Measurements from ENCODE around the gene PBX3. TPM values are rescaled to one million over a fixed set of nuclear protein-coding genes. Genes with fewer than 3 reads are reported as not detected.

Gene PBX3
- total and polyA plus RNA-seq, 2 donors (not counting 1 experiment from before 2014, with no cell fraction given), result 35.8 to 51.8 TPM

GRCh38 chr9:125970340-125970739 lies 223.2 kb downstream of the PBX3 start:
- Histone ChIP-seq H3K4me2 (ENCODE audit: extremely low read depth, insufficient read depth, low read length) (no peak overlapping the region), H2AFZ (ENCODE audit: low read length) (no peak overlapping the region), H4K20me1 (ENCODE audit: control insufficient read depth, extremely low read depth, insufficient read depth, low read length) (no peaks in the 10 kb centered on the region)

GRCh38 chr9:125971050-125971449 lies 223.9 kb downstream of the PBX3 start:
- no peaks in the 10 kb centered on the region for H3K27me3 ChIP-seq (ENCODE audit: control insufficient read depth, insufficient read depth, low read length)
- H3K4me2 ChIP-seq (ENCODE audit: extremely low read depth, insufficient read depth, low read length), result no peak overlapping the region
- no peaks in the 10 kb centered on the region for H3K36me3 ChIP-seq (ENCODE audit: control insufficient read depth, insufficient read depth, low read length)
- H3K79me2 ChIP-seq (ENCODE audit: control insufficient read depth, insufficient read depth, low read length), result no peaks in the 10 kb centered on the region
- H3K9me3 ChIP-seq (ENCODE audit: control insufficient read depth, insufficient read depth, low read depth, low read length), result no peaks in the 10 kb centered on the region
- H3K9ac ChIP-seq (ENCODE audit: insufficient read depth, low read length), result no peak overlapping the region
- DNase-seq (ENCODE audit: low read depth in 2 of 2), result no peak
- no peaks in the 10 kb centered on the region for H4K20me1 ChIP-seq (ENCODE audit: control insufficient read depth, extremely low read depth, insufficient read depth, low read length)
- no peaks in the 10 kb centered on the region for H3K4me1 ChIP-seq (ENCODE audit: control insufficient read depth, extremely low read depth, insufficient read depth, low read length)
- H2AFZ ChIP-seq (ENCODE audit: low read length), result no peak overlapping the region
- no peak for TF ChIP-seq EZH2 (IDR thresholded peaks at IDR 0.05; ENCODE audit: low read length, missing control alignments)
- TF ChIP-seq, protein P1, sequence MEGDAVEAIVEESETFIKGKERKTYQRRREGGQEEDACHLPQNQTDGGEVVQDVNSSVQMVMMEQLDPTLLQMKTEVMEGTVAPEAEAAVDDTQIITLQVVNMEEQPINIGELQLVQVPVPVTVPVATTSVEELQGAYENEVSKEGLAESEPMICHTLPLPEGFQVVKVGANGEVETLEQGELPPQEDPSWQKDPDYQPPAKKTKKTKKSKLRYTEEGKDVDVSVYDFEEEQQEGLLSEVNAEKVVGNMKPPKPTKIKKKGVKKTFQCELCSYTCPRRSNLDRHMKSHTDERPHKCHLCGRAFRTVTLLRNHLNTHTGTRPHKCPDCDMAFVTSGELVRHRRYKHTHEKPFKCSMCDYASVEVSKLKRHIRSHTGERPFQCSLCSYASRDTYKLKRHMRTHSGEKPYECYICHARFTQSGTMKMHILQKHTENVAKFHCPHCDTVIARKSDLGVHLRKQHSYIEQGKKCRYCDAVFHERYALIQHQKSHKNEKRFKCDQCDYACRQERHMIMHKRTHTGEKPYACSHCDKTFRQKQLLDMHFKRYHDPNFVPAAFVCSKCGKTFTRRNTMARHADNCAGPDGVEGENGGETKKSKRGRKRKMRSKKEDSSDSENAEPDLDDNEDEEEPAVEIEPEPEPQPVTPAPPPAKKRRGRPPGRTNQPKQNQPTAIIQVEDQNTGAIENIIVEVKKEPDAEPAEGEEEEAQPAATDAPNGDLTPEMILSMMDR (conservative IDR thresholded peaks at IDR 0.05 in 1 of 2, IDR thresholded peaks at IDR 0.05 in 1 of 2; ENCODE audit: low read depth in 1 of 2, low read length in 2 of 2), result no peak
- H3K4me3 ChIP-seq (replicated peaks in 1 of 4; ENCODE audit: control extremely low read depth in 1 of 4, insufficient read depth in 1 of 4, low read depth in 3 of 4, low read length in 4 of 4), result no peak overlapping the region
- no peak overlapping the region for H3K27ac ChIP-seq (ENCODE audit: insufficient read depth, low read length)

More at GRCh38 chr9:125970340-125970739, 223.2 kb downstream of the PBX3 start:
- Histone ChIP-seq H3K27ac (ENCODE audit: insufficient read depth, low read length) (no peak overlapping the region), H3K79me2 (ENCODE audit: control insufficient read depth, insufficient read depth, low read length) (no peaks in the 10 kb centered on the region), H3K4me3 (replicated peaks in 1 of 4; ENCODE audit: control extremely low read depth in 1 of 4, insufficient read depth in 1 of 4, low read depth in 3 of 4, low read length in 4 of 4) (no peak overlapping the region), H3K9ac (ENCODE audit: insufficient read depth, low read length) (no peak overlapping the region), H3K9me3 (ENCODE audit: control insufficient read depth, insufficient read depth, low read depth, low read length) (no peaks in the 10 kb centered on the region), H3K36me3 (ENCODE audit: control insufficient read depth, insufficient read depth, low read length) (peaks cover 2% of the 10 kb centered on the region), H3K27me3 (ENCODE audit: control insufficient read depth, insufficient read depth, low read length) (no peaks in the 10 kb centered on the region), H3K4me1 (ENCODE audit: control insufficient read depth, extremely low read depth, insufficient read depth, low read length) (no peaks in the 10 kb centered on the region)
- no peak for TF ChIP-seq EZH2 (IDR thresholded peaks at IDR 0.05; ENCODE audit: low read length, missing control alignments)
- TF ChIP-seq, protein P1 (conservative IDR thresholded peaks at IDR 0.05 in 1 of 2, IDR thresholded peaks at IDR 0.05 in 1 of 2; ENCODE audit: low read depth in 1 of 2, low read length in 2 of 2), result no peak
- DNase-seq (ENCODE audit: low read depth in 2 of 2), result no peak

GRCh38 chr9:125972012-125972729 lies 225.0 kb downstream of the PBX3 start:
- H3K27me3 ChIP-seq (ENCODE audit: control insufficient read depth, insufficient read depth, low read length), result no peaks in the 10 kb centered on the region
- H4K20me1 ChIP-seq (ENCODE audit: control insufficient read depth, extremely low read depth, insufficient read depth, low read length), result no peaks in the 10 kb centered on the region
- TF ChIP-seq EZH2 (IDR thresholded peaks at IDR 0.05; ENCODE audit: low read length, missing control alignments), result no peak
- TF ChIP-seq, protein P1 (conservative IDR thresholded peaks at IDR 0.05 in 1 of 2, IDR thresholded peaks at IDR 0.05 in 1 of 2; ENCODE audit: low read depth in 1 of 2, low read length in 2 of 2), result no peak
- H3K4me3 ChIP-seq (replicated peaks in 1 of 4; ENCODE audit: control extremely low read depth in 1 of 4, insufficient read depth in 1 of 4, low read depth in 3 of 4, low read length in 4 of 4), result no peak overlapping the region
- no peak overlapping the region for H3K27ac ChIP-seq (ENCODE audit: insufficient read depth, low read length)
- no peaks in the 10 kb centered on the region for H3K79me2 ChIP-seq (ENCODE audit: control insufficient read depth, insufficient read depth, low read length)
- H3K9me3 ChIP-seq (ENCODE audit: control insufficient read depth, insufficient read depth, low read depth, low read length), result no peaks in the 10 kb centered on the region
- no peak overlapping the region for H3K4me2 ChIP-seq (ENCODE audit: extremely low read depth, insufficient read depth, low read length)
- no peak overlapping the region for H3K9ac ChIP-seq (ENCODE audit: insufficient read depth, low read length)
- no peaks in the 10 kb centered on the region for H3K36me3 ChIP-seq (ENCODE audit: control insufficient read depth, insufficient read depth, low read length)
- H2AFZ ChIP-seq (ENCODE audit: low read length), result no peak overlapping the region
- H3K4me1 ChIP-seq (ENCODE audit: control insufficient read depth, extremely low read depth, insufficient read depth, low read length), result no peaks in the 10 kb centered on the region
- no peak for DNase-seq (ENCODE audit: low read depth in 2 of 2)
